ENCODE results near the gene B4GALNT2. TPM values are rescaled to one million over a fixed set of nuclear protein-coding genes. Genes with fewer than 3 reads are reported as not detected.

Gene B4GALNT2
- total and polyA plus RNA-seq, 2 of the 8 experiments (the other 6 are each of a cell fraction or from before 2014, with no cell fraction given): not detected

DNA sequence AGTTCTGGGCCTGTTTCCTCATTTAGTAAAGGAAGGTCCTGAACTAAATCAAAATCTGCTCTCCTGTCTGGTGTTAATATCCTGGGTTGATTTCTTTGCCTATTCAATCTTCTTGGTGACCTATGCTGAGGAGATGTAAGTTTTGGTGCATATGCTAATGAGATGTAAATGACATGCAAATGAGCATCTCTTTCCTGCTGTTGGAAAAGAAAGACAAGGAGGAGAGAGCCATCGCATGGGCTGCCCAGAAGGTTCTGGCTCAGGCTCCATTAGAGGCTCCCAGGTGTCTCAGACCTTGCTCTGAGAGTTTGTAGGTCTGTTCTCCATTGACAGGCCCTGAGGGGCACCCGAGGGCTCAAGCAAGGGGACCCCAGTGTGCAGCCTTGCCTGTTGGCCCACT lies 81.3 kb downstream of the B4GALNT2 start (continued):
- TF ChIP-seq USF2 (IDR thresholded peaks at IDR 0.05; ENCODE audit: low read length): no peak
- no peak for TF ChIP-seq YY1 (IDR thresholded peaks at IDR 0.05; ENCODE audit: low read depth, low read length)
- TF ChIP-seq E2F6 (IDR thresholded peaks at IDR 0.05): no peak
- no peak for TF ChIP-seq RXRA (IDR thresholded peaks at IDR 0.05; ENCODE audit: insufficient read depth, low read depth, low read length)
